BJ (cell line): ENCODE results near the gene TGM1. TPM values are rescaled to one million over a fixed set of nuclear protein-coding genes. Genes with fewer than 3 reads are reported as not detected.
"Not testable (repeated sequence)": the region's sequence is repeated elsewhere in the genome, so short reads cannot be mapped to it uniquely, and the experiment has no call there.

Experiments
- CTCF ChIA-PET: fragments of 350-600 bp; formaldehyde crosslinking; extraction: SDS; loops from one replicate; lab custom pipeline; 2021; ENCODE audit warnings: antibody characterized with exemption, inconsistent platforms; lab: Yijun Ruan, JAX
- POLR2A ChIA-PET: fragments of 300-600 bp; sonication (Branson Sonifier 250); formaldehyde crosslinking; extraction: SDS; loops from one replicate; lab custom pipeline; 2021; ENCODE audit warnings: antibody characterized with exemption; lab: Charles Lee
- DNase-seq: peaks from one replicate; pipeline ENCODE4 v3.0.0-alpha.2; 2011; ENCODE audit warnings: low read depth
- H3K27me3 ChIP-seq: 2 replicates; pipeline ENCODE4 v1.6.0; 2011; ENCODE audit warnings: low read length; ENCODE audit not compliant: control insufficient read depth, insufficient read depth
- H3K36me3 ChIP-seq: 2 replicates; pipeline ENCODE4 v1.5.1; 2011; ENCODE audit warnings: low read length; ENCODE audit not compliant: control insufficient read depth, insufficient read depth
- H3K4me3 ChIP-seq: 2 replicates; pipeline ENCODE4 v1.5.1; 2011; ENCODE audit warnings: low read depth, mild to moderate bottlenecking, control low read depth, low read length
- polyA plus RNA-seq: library from polyadenylated mRNA; depleted of rRNA; stranded (reverse); fragments of >200 nt; gene quantifications from 2 replicates; pipeline ENCODE4 v1.2.3, GENCODE V29; 2011; rRNA removed
- small RNA-seq: library from RNA; depleted of rRNA; stranded (forward); fragments of <200 nt; gene quantifications from one replicate; pipeline ENCODE3, GENCODE V24; 2012; ENCODE audit warnings: low replicate concordance, low read depth; ENCODE audit not compliant: insufficient read length
- TF ChIP-seq, protein P1 (sequence below): IDR thresholded peaks from 2 replicates; pipeline ENCODE4 v1.5.1; 2011; ENCODE audit warnings: low read depth, mild to moderate bottlenecking, control low read depth, inconsistent platforms, low read length, moderate library complexity; ENCODE audit not compliant: insufficient read depth

Gene TGM1
- polyA plus RNA-seq, 1 experiment: 2.9 TPM

DNA sequence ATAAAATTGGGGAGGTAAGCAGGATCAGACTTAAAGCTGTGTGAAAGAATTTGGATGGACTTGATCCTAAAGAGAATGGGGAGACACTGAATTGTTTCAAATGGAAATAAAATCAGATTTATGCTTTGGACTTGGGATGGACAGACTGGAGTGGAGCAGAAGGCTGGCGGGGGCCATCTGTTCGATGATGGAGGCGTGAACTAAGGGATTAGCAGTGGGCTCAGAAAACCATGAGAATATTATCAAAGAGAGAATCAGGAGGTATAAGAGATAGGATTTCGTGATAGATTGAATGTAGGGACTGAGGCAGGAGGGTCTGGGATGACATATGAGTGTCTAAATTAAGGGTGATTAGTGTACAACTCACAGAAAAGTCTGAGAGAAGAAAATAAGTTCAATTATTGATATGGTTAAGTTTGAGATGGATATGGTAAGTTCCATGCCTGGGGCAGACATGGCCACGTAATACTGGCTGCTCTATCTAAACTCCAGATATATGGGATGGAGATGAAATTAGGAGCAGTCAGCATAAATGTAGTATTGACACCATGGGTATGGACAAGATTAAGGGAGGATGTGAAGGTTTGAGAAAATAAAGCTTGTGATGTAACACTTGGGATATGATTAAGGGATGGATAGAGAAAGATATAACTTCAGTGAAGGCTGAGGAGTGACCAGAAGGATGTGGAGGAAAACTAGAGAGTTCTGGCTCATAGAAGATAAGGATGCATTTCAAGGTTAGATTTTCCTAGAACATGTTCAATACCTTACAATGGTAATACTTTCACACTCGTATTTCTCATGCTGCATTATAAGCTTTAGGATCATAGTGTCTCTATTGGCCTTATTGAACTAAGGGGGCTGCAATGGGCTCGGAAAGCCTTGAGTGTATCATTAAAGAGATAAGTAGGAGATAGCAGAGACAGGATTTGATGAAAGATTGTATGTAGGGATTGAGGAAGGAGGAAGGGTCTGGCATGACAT lies 58.5 kb downstream of the TGM1 start:
- ChIA-PET POLR2A (no interaction called here), CTCF (interaction anchor here (1.1 kb wide), 1 partner anchor 12 kb away, joined by 3 read pairs; no protein-coding TSS in a partner anchor)
- peaks cover 23% of the 10 kb centered on the region for H3K36me3 ChIP-seq
- TF ChIP-seq, protein P1, sequence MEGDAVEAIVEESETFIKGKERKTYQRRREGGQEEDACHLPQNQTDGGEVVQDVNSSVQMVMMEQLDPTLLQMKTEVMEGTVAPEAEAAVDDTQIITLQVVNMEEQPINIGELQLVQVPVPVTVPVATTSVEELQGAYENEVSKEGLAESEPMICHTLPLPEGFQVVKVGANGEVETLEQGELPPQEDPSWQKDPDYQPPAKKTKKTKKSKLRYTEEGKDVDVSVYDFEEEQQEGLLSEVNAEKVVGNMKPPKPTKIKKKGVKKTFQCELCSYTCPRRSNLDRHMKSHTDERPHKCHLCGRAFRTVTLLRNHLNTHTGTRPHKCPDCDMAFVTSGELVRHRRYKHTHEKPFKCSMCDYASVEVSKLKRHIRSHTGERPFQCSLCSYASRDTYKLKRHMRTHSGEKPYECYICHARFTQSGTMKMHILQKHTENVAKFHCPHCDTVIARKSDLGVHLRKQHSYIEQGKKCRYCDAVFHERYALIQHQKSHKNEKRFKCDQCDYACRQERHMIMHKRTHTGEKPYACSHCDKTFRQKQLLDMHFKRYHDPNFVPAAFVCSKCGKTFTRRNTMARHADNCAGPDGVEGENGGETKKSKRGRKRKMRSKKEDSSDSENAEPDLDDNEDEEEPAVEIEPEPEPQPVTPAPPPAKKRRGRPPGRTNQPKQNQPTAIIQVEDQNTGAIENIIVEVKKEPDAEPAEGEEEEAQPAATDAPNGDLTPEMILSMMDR: no peak
- no peak overlapping the region for H3K4me3 ChIP-seq
- no peaks in the 10 kb centered on the region for H3K27me3 ChIP-seq
- DNase-seq: no peak

DNA sequence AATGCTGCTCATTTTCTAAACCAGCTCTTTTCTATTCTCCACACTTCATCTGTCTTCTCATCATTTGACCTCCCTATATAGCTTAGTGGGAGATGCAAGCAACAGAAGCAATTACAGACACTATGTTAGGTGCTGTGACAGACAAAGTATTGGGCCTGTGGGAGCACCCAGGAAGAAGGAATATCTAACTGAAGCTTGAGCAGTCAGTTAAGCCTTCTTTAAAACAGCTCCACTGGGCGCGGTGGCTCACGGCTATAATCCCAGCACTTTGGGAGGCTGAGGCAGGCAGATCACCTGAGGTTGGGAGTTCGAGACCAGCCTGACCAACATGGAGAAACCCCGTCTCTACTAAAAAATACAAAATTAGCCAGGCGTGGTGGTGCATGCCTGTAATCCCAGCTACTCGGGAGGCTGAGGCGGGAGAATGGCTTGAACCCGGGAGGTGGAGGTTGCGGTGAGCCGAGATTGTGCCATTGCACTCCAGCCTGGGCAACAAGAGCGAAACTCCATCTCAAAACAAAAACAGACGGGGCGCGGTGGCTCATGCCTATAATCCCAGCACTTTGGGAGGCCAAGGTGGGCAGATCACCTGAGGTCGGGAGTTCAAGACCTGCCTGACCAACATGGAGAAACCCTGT lies 59.6 kb downstream of the TGM1 start:
- H3K27me3 ChIP-seq, POLR2A ChIA-PET, DNase-seq, H3K4me3 ChIP-seq: not testable (repeated sequence)
- CTCF ChIA-PET: interaction anchor here (1.1 kb wide), 1 partner anchor 13 kb away, joined by 3 read pairs; no protein-coding TSS in a partner anchor
- H3K36me3 ChIP-seq: peaks cover 18% of the 10 kb centered on the region

DNA sequence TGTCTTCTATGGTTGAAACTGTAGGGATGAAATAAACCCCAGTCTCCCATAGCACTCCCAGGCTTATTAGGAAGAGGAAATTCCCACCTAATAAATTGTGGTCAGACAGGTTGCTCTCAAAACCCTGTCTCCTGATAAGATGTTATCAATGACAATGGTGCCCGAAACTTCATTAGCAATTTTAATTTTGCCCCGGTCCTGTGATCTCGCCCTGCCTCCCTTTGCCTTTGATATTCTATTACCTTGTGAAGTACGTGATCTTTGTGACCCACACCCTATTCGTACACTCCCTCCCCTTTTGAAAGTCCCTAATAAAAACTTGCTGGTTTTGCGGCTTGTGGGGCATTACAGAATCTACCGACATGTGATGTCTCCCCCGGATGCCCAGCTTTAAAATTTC lies 60.4 kb downstream of the TGM1 start:
- POLR2A ChIA-PET, H3K4me3 ChIP-seq, CTCF ChIA-PET, DNase-seq, H3K27me3 ChIP-seq: not testable (repeated sequence)
- peaks cover 16% of the 10 kb centered on the region for H3K36me3 ChIP-seq

Small RNA genes within 50 kb of the gene (small RNA-seq; reads per million reads assigned to genes)
- gene CHMP4A (not detected), gene MDP1 (not detected)

Other genes with a start within 250 kb of the TGM1 start
- 0.02 and 0.04 TPM in 2 replicates for gene CARMIL3, start 211.2 kb downstream of the TGM1 start, polyA plus RNA-seq
- not detected in 2 replicates for gene CPNE6, start 191.6 kb downstream of the TGM1 start, polyA plus RNA-seq
- 141 and 227 TPM in 2 replicates for gene PCK2, start 168.9 kb downstream of the TGM1 start, polyA plus RNA-seq
- gene DCAF11, start 148.4 kb downstream of the TGM1 start, polyA plus RNA-seq: 41.5 and 50.0 TPM in 2 replicates
- 0.59 and 0.91 TPM in 2 replicates for gene NRL, start 148.2 kb downstream of the TGM1 start, polyA plus RNA-seq
- gene FITM1, start 132.5 kb downstream of the TGM1 start, polyA plus RNA-seq: 0.10 and 0.23 TPM in 2 replicates
- gene PSME1, start 127.0 kb downstream of the TGM1 start, polyA plus RNA-seq: 48.9 and 106 TPM in 2 replicates
- gene EMC9, start 121.6 kb downstream of the TGM1 start, polyA plus RNA-seq: 6.9 and 13.3 TPM in 2 replicates
- 165 and 178 TPM in 2 replicates for gene PSME2, start 116.6 kb downstream of the TGM1 start, polyA plus RNA-seq
- gene RNF31, start 115.7 kb downstream of the TGM1 start, polyA plus RNA-seq: 8.2 and 12.4 TPM in 2 replicates
- gene IRF9, start 101.9 kb downstream of the TGM1 start, polyA plus RNA-seq: 84.8 and 107 TPM in 2 replicates
- gene REC8, start 91.1 kb downstream of the TGM1 start, polyA plus RNA-seq: 2.7 and 5.5 TPM in 2 replicates
- 11.5 and 26.8 TPM in 2 replicates for gene IPO4, start 74.4 kb downstream of the TGM1 start, polyA plus RNA-seq
- gene TM9SF1, start 67.7 kb downstream of the TGM1 start, polyA plus RNA-seq: 50.5 and 59.2 TPM in 2 replicates
- gene TSSK4, start 57.5 kb downstream of the TGM1 start, polyA plus RNA-seq: not detected in 2 replicates
- 36.3 and 52.1 TPM in 2 replicates for gene CHMP4A, start 49.7 kb downstream of the TGM1 start, polyA plus RNA-seq
- gene MDP1, start 47.1 kb downstream of the TGM1 start, polyA plus RNA-seq: 16.3 and 19.3 TPM in 2 replicates
- gene NEDD8, start 30.8 kb downstream of the TGM1 start, polyA plus RNA-seq: 242 and 329 TPM in 2 replicates
- 103 and 116 TPM in 2 replicates for gene GMPR2, start 30.2 kb downstream of the TGM1 start, polyA plus RNA-seq
- gene TINF2, start 20.6 kb downstream of the TGM1 start, polyA plus RNA-seq: 37.2 and 41.7 TPM in 2 replicates
- gene RABGGTA, start 8.4 kb upstream of the TGM1 start, polyA plus RNA-seq: 23.2 and 52.5 TPM in 2 replicates
- 40.5 and 57.1 TPM in 2 replicates for gene DHRS1, start 36.6 kb upstream of the TGM1 start, polyA plus RNA-seq
- 13.9 and 16.3 TPM in 2 replicates for gene NOP9, start 36.7 kb upstream of the TGM1 start, polyA plus RNA-seq
- gene CIDEB, start 44.8 kb upstream of the TGM1 start, polyA plus RNA-seq: 0.63 and 0.98 TPM in 2 replicates
- gene LTB4R2, start 47.0 kb upstream of the TGM1 start, polyA plus RNA-seq: 0.98 and 1.6 TPM in 2 replicates
- gene LTB4R, start 48.3 kb upstream of the TGM1 start, polyA plus RNA-seq: 2.5 and 2.6 TPM in 2 replicates
- gene ADCY4, start 71.9 kb upstream of the TGM1 start, polyA plus RNA-seq: 4.1 and 6.8 TPM in 2 replicates
- 4.3 and 4.4 TPM in 2 replicates for gene RIPK3, start 76.8 kb upstream of the TGM1 start, polyA plus RNA-seq
- gene NFATC4, start 105.0 kb upstream of the TGM1 start, polyA plus RNA-seq: 95.8 and 151 TPM in 2 replicates
- 7.2 and 10.1 TPM in 2 replicates for gene NYNRIN, start 135.8 kb upstream of the TGM1 start, polyA plus RNA-seq
- gene CBLN3, start 166.5 kb upstream of the TGM1 start, polyA plus RNA-seq: 6.7 and 8.6 TPM in 2 replicates
- 18.9 and 19.7 TPM in 2 replicates for gene KHNYN, start 166.8 kb upstream of the TGM1 start, polyA plus RNA-seq
- gene SDR39U1, start 179.6 kb upstream of the TGM1 start, polyA plus RNA-seq: 28.9 and 43.4 TPM in 2 replicates
- gene CMA1, start 245.1 kb upstream of the TGM1 start, polyA plus RNA-seq: not detected in 2 replicates